ENCODE measurements around the gene ATG7. TPM values are rescaled to one million over a fixed set of nuclear protein-coding genes. Genes with fewer than 3 reads are reported as not detected.

ATG7 gene
- total RNA-seq, 1 experiment from 2014 or later, result 56.1 TPM

DNA sequence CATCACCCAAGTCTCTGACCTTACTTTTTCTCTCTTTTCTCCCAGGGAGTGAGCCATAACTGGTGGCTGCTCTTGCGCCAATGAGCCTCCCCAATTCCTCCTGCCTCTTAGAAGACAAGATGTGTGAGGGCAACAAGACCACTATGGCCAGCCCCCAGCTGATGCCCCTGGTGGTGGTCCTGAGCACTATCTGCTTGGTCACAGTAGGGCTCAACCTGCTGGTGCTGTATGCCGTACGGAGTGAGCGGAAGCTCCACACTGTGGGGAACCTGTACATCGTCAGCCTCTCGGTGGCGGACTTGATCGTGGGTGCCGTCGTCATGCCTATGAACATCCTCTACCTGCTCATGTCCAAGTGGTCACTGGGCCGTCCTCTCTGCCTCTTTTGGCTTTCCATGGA lies 13.2 kb upstream of the ATG7 start:
- no TSS peak for BruUV-seq (replicated peaks)

GRCh38 chr3:11260460-11260859 lies 11.7 kb upstream of the ATG7 start:
- Histone ChIP-seq H3K79me2 (ENCODE audit: low read depth) (no peaks in the 10 kb centered on the region), H3K27me3 (ENCODE audit: insufficient read depth, low read depth) (no peaks in the 10 kb centered on the region), H3K36me3 (ENCODE audit: low read depth) (peaks cover 16% of the 10 kb centered on the region; the same call in 1 of the 2 replicates), H3K9me3 (ENCODE audit: insufficient read depth, low read depth) (no peaks in the 10 kb centered on the region), H3F3A (ENCODE audit: insufficient read depth, low read depth) (no peaks in the 10 kb centered on the region), H3K4me3 (no peak overlapping the region), H3K9me2 (ENCODE audit: insufficient read depth) (no peaks in the 10 kb centered on the region), H3K27ac (no peak overlapping the region), H3K4me2 (no peak overlapping the region), H4K20me1 (ENCODE audit: insufficient read depth) (no peaks in the 10 kb centered on the region), H3K4me1 (replicated peaks; ENCODE audit: insufficient read depth) (no peaks in the 10 kb centered on the region), H2AFZ (no peak overlapping the region)
- ChIA-PET POLR2A (ENCODE audit: unreplicated experiment) (no interaction called here), CTCF (no interaction called here)
- no peak for DNase-seq
- intact Hi-C loops (cut with micrococcal nuclease; ENCODE audit: unreplicated experiment), result no loop called here
- no TSS peak for BruUV-seq (replicated peaks)
- no peak for TF ChIP-seq EZH2 (IDR thresholded peaks at IDR 0.05; ENCODE audit: low read depth)
- TF ChIP-seq, protein P1, sequence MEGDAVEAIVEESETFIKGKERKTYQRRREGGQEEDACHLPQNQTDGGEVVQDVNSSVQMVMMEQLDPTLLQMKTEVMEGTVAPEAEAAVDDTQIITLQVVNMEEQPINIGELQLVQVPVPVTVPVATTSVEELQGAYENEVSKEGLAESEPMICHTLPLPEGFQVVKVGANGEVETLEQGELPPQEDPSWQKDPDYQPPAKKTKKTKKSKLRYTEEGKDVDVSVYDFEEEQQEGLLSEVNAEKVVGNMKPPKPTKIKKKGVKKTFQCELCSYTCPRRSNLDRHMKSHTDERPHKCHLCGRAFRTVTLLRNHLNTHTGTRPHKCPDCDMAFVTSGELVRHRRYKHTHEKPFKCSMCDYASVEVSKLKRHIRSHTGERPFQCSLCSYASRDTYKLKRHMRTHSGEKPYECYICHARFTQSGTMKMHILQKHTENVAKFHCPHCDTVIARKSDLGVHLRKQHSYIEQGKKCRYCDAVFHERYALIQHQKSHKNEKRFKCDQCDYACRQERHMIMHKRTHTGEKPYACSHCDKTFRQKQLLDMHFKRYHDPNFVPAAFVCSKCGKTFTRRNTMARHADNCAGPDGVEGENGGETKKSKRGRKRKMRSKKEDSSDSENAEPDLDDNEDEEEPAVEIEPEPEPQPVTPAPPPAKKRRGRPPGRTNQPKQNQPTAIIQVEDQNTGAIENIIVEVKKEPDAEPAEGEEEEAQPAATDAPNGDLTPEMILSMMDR (conservative IDR thresholded peaks at IDR 0.05), result no peak

More for the DNA sequence above, 13.2 kb upstream of the ATG7 start:
- no peak overlapping the region for H3K4me2 ChIP-seq
- no peaks in the 10 kb centered on the region for H3K79me2 ChIP-seq (ENCODE audit: low read depth)
- no peak overlapping the region for H2AFZ ChIP-seq
- POLR2A ChIA-PET (ENCODE audit: unreplicated experiment), result no interaction called here
- H3K27ac ChIP-seq, result no peak overlapping the region
- no peaks in the 10 kb centered on the region for H3K27me3 ChIP-seq (ENCODE audit: insufficient read depth, low read depth)
- no peaks in the 10 kb centered on the region for H3K4me1 ChIP-seq (replicated peaks; ENCODE audit: insufficient read depth)
- no peaks in the 10 kb centered on the region for H3F3A ChIP-seq (ENCODE audit: insufficient read depth, low read depth)
- H3K36me3 ChIP-seq (ENCODE audit: low read depth), result peaks cover 21% of the 10 kb centered on the region; the same call in 1 of the 2 replicates
- no peaks in the 10 kb centered on the region for H3K9me3 ChIP-seq (ENCODE audit: insufficient read depth, low read depth)
- TF ChIP-seq, protein P1 (conservative IDR thresholded peaks at IDR 0.05), result no peak
- TF ChIP-seq EZH2 (IDR thresholded peaks at IDR 0.05; ENCODE audit: low read depth), result no peak
- DNase-seq, result no peak
- CTCF ChIA-PET, result no interaction called here
- no peak overlapping the region for H3K4me3 ChIP-seq
- intact Hi-C loops (cut with micrococcal nuclease; ENCODE audit: unreplicated experiment), result no loop called here
- no peaks in the 10 kb centered on the region for H4K20me1 ChIP-seq (ENCODE audit: insufficient read depth)
- no peaks in the 10 kb centered on the region for H3K9me2 ChIP-seq (ENCODE audit: insufficient read depth)

- TF ChIP-seq, protein P1 (conservative IDR thresholded peaks at IDR 0.05), result no peak
- no peak for TF ChIP-seq EZH2 (IDR thresholded peaks at IDR 0.05; ENCODE audit: low read depth)
- ChIA-PET CTCF (no interaction called here), POLR2A (ENCODE audit: unreplicated experiment) (no interaction called here)
- H3K79me2 ChIP-seq (ENCODE audit: low read depth), result peaks cover 17% of the 10 kb centered on the region
- 0 out of 2 replicates have a peak, but pooled peaks cover 4% of the 10 kb centered on the region for H3F3A ChIP-seq (ENCODE audit: insufficient read depth, low read depth)
- intact Hi-C loops (cut with micrococcal nuclease; ENCODE audit: unreplicated experiment), result no loop called here
- H3K27me3 ChIP-seq (ENCODE audit: insufficient read depth, low read depth), result no peaks in the 10 kb centered on the region
- no peaks in the 10 kb centered on the region for H3K9me3 ChIP-seq (ENCODE audit: insufficient read depth, low read depth)
- no peaks in the 10 kb centered on the region; the same call in 1 of the 2 replicates for H4K20me1 ChIP-seq (ENCODE audit: insufficient read depth)
- no peaks in the 10 kb centered on the region for H3K36me3 ChIP-seq (ENCODE audit: low read depth)
- BruUV-seq (replicated peaks), result no TSS peak
- H3K4me1 ChIP-seq (replicated peaks; ENCODE audit: insufficient read depth), result peaks cover 14% of the 10 kb centered on the region; the same call in 1 of the 2 replicates
- H2AFZ ChIP-seq, result no peak overlapping the region
- no peak overlapping the region for H3K4me3 ChIP-seq
- DNase-seq, result no peak
- H3K9me2 ChIP-seq (ENCODE audit: insufficient read depth), result no peaks in the 10 kb centered on the region
- H3K27ac ChIP-seq, result no peak overlapping the region
- no peak overlapping the region for H3K4me2 ChIP-seq
These were observed 3.2 kb upstream of the ATG7 start for GRCh38 chr3:11269007-11269406.

Data from PC-9 (cell line).